ENCODE measurements around the gene VAV2.

Gene VAV2

DNA sequence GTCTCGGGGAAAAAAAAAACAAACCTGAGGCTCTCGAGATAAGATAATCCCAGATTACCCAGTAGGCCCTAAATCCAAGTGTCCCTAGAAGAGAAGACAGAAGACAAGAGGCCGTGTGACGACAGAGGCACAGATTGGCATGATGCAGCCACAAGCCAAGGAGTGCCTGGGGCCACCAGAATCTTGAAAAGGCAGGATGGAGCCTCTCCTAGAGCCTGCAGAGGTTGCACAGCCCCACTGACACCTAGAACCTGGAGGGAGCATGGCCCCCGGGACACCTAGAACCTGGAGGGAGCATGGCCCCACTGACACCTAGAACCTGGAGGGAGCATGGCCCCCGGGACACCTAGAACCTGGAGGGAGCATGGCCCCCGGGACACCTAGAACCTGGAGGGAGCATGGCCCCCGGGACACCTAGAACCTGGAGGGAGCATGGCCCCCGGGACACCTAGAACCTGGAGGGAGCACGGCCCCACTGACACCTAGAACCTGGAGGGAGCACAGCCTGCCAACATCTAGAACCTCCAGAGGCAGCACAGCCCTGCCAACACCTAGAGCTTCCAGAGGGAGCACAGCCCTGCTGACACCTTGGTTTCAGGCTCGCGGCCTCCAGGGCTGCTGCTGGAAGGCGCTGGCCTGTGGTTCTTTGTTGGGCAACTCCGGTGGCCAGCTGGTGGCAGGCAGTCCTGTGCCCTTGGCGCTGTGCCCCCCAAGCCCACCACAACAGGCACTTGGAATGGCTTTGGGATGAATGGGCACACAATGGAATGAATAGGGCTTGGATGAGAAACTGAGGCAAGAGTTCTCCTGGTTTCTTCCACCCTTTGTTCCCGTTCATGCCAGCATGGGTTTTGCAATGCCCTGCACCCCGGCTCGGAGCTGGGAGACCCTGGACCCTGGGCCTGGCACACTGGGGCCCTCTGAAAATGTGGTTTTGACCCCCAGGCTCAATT, 39.2 kb downstream of the VAV2 start:
- no peak for DNase-seq

- no peak for DNase-seq
Observed at GRCh38 chr9:133951265-133951664, 40.9 kb downstream of the VAV2 start.

GRCh38 chr9:133950629-133951111, 41.5 kb downstream of the VAV2 start:
- DNase-seq: no peak

GRCh38 chr9:133950192-133950591, 41.9 kb downstream of the VAV2 start:
- DNase-seq: peak in 1 of 51 donors; percentile 34

DNA sequence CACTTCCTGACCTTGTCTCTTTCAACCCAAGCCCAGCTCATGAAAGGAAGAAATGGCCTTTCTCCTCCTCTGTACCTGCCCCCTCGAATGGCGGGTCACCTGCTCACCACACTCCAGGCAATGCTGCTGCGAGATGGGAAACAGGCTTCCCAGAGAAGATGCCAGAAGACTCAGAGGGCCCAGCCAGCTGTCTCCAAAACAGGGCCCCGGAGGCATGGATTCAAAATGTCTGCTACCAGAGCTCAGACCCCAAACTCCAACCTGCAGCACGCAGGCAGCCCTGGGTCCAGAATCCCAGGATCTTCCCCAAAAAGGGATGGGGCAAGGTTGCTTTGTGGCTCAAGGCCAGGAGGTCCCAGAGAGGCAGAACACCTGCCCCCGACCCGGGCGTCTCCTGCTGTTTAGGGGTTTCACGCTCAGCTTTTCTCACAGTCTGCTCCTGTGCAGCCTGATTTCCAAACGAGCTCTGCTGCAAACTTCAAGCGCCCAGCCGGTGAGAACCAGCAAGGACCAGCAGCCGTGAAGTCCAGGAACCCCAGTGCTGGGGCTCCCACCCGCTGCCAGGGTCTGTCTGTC, 42.5 kb downstream of the VAV2 start:
- DNase-seq: no peak

GRCh38 chr9:133948561-133949485, 43.3 kb downstream of the VAV2 start:
- no peak for DNase-seq

DNA sequence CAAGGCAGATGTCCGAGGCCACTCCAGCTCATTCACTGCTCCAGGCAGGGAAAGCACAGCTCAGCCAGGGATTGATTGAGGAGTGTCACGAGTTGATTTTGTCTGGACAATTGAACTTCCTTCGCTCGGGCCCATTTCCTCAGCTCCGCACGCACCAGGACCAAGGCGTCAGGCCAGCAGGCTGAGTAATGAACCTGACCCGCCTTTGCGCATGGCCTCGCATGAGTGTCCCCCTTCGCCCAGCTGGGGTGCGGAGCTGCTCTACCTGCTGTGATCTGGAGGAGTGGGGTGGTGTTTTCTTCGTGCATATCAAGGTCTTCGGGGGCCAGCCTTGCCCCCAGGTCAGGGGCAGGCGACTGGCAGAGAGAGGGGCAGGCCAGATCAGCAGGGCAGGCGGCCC, 44.0 kb downstream of the VAV2 start:
- DNase-seq: no peak

GRCh38 chr9:133946840-133947486, 45.2 kb downstream of the VAV2 start:
- no peak for DNase-seq

DNA sequence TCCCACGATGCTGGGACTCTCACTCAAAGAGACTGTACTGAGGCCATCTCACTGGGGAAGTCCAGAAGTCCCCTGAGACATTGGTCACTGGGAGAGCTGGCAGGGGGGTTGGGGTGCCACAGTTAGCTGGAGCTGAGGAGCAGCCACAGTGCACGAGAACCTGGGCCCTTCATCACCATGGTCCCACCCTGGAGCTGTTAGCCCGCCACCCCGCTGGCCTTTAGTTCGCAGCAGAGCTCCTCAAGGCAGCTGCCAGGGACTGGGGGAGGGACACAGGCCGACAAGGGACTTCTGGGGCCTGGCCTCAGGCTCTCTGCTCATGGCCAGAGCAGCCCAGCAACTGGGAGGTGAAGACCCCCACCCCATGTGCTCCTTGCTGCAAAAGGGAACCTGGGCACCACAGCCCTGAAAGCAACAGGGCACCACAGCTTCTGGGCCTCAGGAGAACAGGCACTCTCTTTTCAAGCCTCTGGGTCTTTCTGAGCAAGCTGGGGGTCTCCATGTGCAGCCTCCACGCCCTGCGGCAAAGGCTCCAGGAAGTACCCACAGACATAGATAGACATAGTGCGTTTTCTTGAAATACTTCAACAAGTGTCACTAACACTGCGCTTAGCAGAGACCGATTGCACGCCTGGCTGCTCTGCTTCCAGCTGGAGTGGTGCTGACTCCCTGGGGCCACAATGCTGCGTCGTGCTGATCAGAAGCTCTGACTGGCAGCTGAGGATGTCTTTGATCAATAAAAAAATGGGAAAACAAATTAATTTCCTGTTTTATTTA, 46.0 kb downstream of the VAV2 start:
- DNase-seq: no peak

DNA sequence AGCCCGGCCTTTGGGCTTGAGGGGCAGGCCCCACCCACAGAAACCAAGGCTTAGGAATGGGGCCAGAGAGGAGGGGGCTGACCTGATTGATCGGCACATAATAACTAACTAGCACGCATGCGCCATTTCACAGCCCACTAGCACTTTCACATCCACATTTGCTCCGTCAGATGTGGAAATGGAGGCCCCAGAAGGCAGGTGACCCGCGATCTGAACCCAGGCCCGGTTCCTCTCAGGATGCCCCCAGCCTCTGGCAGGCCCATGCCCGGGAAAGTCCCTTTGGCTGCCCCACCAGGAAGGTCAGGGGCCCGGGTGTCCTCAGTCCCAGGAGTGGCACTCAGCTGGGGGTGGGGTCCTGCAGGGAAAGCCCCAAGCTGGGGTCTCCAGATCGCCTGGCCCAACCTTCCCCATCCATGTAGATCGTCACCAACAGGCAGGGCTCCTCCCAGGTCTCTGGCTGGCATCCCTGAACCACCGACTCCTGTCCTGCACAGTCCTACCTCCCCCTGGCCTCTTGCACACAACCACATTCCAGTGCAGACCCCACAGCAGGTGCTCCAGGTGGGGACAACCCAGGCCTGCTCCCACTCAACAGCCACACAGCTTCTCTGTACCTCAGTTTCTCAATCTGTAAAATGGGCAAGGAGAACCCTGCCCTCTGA, 46.7 kb downstream of the VAV2 start:
- no peak for DNase-seq

- DNase-seq: no peak
Observed at GRCh38 chr9:133944746-133945135, 47.4 kb downstream of the VAV2 start.

GRCh38 chr9:133943781-133944745, 48.1 kb downstream of the VAV2 start:
- no peak for DNase-seq

GRCh38 chr9:133943036-133943780, 48.9 kb downstream of the VAV2 start:
- no peak for DNase-seq

DNA sequence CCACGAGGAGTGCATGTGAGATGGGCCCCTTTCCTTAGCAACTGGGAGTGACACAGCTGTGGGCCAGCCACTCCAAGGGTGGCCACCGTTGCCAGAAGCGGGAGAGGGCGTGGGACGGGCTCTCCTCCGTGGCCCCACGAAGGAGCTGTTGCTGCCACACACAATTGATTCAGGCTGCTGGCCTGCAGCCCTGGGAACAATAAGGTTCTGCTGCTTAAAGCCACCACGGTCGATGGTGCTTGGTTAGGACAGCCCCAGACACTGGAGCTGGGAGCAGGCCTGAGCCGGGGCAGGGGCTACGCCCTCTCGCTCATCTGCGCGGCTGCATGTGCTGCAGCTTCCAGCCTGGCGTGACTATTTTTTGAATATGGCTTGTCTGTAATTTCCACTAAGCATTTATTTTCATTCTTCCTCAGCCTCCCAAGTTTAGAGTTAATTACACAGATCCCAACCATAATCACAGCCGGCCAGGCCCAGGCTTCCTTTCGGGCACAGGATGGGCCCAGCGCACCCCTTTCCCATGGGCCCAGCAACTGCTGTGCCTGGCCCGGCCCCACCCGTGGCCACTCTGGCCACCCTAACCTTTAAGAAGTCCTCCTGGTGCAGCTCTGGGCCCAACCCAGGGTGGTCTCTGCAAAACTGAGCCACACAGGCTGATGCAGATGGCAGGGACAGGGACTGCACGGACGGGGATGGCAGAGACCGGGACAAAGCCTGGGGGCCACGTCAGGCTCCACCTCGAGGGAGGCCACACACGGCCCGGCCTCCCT, 49.7 kb downstream of the VAV2 start:
- no peak for DNase-seq

DNA sequence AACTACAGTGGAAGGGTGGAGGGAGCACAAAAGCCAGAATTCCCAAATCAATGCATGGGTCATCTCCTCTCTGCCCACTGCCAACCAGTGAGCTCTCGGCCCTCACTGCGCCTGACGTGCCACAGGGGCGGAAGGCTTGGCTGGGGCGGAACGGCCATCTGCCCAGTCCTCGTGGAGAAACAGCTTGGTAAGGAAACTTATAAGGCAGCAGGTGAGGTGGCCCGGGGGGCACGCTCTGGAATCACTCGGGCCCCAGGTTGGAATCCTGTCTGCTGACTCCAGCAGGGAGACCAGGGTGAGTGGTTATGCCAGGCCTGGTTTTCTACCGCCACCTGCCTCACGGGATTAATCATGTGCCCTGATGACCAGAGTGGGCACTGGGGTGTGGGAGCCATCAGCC, 52.3 kb downstream of the VAV2 start:
- no peak for DNase-seq

DNA sequence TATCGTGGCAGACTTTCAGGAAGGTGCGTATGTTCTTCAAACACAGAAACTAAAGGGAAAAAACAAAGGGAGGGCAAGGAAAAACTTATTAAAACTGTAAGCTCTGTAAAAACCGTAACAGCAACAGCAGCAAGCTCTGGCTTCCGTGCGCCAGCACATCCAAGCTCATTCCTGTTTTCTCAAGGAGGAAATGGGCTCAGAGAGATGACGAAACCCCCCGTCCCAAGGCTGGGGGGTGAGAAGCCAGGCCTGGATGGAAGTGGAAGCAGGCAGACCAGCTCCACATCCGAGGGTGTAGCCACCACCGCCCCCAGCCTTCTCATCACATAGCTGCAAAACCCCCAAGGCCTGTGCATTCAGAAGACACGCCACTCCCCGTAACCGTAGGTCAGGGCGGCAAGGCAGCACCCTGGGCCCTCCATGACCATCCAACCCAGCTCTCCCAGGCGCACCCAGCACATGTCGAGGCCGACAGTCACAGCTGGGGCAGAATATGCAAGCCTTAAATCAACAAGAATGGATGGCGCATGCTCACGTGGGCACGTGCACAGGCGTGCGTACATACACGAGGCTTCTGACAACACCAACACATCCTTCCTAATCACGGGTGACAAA, 52.8 kb downstream of the VAV2 start:
- DNase-seq: no peak

DNA sequence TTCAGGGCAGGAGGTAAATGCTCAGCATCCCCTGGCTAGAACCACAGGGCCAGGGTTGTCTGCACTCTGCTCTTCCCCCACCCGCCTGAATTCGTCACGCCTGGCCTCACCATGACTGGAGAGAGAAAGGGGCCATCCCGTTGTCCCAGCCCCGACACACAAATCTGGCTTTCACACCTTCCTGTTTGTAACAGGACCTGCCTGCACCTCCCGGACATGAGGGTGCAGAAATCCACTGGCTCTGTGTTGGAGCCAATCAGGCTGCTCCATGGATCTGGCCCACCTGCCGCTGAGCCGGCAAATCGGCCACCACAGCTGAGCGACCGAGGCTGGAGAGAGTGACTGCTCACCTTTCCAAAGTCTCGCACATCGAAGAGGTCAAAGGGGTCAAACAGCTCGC, 53.4 kb downstream of the VAV2 start:
- no peak for DNase-seq
